ENCODE data around the gene CAMTA1.

CAMTA1 gene

DNA sequence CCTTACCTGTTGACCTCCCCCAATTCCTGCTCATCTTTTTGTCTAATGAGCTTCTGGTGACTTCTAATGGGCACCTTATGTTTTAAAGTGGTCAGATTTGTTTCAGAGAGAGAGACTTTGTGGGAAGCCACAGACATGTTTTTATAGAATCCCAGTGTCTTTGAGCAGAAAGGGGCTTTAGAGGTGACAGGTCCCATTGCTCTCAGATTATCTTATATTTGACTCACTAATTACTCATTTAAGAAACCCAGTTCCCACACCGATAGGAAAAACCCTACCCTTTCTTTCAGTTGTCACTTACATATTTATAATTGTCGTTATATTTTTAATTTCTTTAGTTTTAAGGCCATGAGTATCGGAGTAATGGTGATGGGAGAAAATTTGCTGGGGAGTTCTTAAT is 215.5 kb downstream of the CAMTA1 start:
- 0 out of 2 replicates have a peak, but pooled peaks cover 5% of the 10 kb centered on the region for H3K4me1 ChIP-seq (ENCODE audit: low read length)
- H4K20me1 ChIP-seq (ENCODE audit: insufficient read depth, low read length): no peaks in the 10 kb centered on the region
- TF ChIP-seq EZH2phosphoT487 (IDR thresholded peaks at IDR 0.05; ENCODE audit: low read length) (no peak), EZH2 (optimal IDR thresholded peaks at IDR 0.05; ENCODE audit: low read depth, low read length) (no peak)
- TF ChIP-seq, protein P1, sequence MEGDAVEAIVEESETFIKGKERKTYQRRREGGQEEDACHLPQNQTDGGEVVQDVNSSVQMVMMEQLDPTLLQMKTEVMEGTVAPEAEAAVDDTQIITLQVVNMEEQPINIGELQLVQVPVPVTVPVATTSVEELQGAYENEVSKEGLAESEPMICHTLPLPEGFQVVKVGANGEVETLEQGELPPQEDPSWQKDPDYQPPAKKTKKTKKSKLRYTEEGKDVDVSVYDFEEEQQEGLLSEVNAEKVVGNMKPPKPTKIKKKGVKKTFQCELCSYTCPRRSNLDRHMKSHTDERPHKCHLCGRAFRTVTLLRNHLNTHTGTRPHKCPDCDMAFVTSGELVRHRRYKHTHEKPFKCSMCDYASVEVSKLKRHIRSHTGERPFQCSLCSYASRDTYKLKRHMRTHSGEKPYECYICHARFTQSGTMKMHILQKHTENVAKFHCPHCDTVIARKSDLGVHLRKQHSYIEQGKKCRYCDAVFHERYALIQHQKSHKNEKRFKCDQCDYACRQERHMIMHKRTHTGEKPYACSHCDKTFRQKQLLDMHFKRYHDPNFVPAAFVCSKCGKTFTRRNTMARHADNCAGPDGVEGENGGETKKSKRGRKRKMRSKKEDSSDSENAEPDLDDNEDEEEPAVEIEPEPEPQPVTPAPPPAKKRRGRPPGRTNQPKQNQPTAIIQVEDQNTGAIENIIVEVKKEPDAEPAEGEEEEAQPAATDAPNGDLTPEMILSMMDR (IDR thresholded peaks at IDR 0.05; ENCODE audit: low read length): no peak
- H3K36me3 ChIP-seq (replicated peaks; ENCODE audit: insufficient read depth, low read length): no peaks in the 10 kb centered on the region
- no peak overlapping the region for H3K4me3 ChIP-seq (ENCODE audit: low read length)
- no peak overlapping the region for H3K4me2 ChIP-seq (ENCODE audit: low read depth, low read length)
- no peaks in the 10 kb centered on the region for H3F3A ChIP-seq (ENCODE audit: insufficient read depth, low read length)
- no peak overlapping the region for H2AFZ ChIP-seq (ENCODE audit: low read length)
- no peaks in the 10 kb centered on the region for H3K9me2 ChIP-seq (replicated peaks; ENCODE audit: insufficient read depth, low read length)
- peaks cover 50% of the 10 kb centered on the region for H3K27me3 ChIP-seq (replicated peaks; ENCODE audit: insufficient read depth, low read length)
- no peak for DNase-seq
- H3K27ac ChIP-seq (ENCODE audit: low read length): no peak overlapping the region
- no peak overlapping the region for H3K9ac ChIP-seq (ENCODE audit: low read length)
- H3K9me3 ChIP-seq (replicated peaks; ENCODE audit: insufficient read depth, low read length): no peaks in the 10 kb centered on the region
- H3K79me2 ChIP-seq (ENCODE audit: low read length): no peaks in the 10 kb centered on the region

DNA sequence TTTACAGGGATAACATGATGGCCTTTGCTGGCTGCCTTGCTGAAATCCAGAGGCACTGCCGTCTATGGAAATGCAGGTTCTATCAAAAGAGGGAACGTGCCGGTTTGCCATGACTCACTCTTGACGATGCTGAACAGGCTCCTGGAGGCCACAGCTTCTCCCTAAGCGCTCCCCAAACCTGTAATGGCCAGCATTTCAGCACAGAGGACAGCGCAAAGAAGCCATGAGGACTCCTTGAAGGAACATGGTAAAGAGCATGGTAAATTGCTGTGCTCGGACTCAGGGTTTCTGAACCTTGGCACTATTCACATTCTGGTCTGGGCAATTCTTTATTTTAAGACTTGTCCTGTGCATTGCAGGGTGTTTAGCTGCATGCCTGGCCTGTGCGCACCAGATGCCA is 217.5 kb downstream of the CAMTA1 start:
- no peak for TF ChIP-seq EZH2 (optimal IDR thresholded peaks at IDR 0.05; ENCODE audit: low read depth, low read length)
- TF ChIP-seq, protein P1 (IDR thresholded peaks at IDR 0.05; ENCODE audit: low read length): no peak
- TF ChIP-seq EZH2phosphoT487 (IDR thresholded peaks at IDR 0.05; ENCODE audit: low read length): no peak
- H3K9me2 ChIP-seq (replicated peaks; ENCODE audit: insufficient read depth, low read length): no peaks in the 10 kb centered on the region

DNA sequence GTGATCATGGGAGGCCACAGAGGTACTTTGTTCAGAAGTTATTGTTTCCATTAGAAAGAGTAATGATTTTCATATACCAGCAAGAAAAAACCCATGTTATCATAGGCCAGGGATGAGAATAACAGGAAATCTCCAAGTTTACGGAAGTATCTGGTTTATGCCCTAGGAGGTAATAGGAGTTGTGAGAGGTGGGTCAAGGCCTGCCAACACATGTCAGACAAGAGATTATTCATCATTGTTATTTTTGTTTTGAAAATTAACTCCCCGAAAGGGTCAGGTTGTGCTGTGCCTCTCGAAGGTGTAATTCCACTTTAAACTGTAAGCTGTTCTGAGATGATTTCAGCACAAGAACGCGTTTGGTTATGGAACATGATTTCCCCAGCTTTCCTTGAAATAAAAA is 218.4 kb downstream of the CAMTA1 start:
- Histone ChIP-seq H3K27me3 (replicated peaks; ENCODE audit: insufficient read depth, low read length) (peaks cover 67% of the 10 kb centered on the region), H3K4me2 (ENCODE audit: low read depth, low read length) (no peak overlapping the region), H3K4me3 (ENCODE audit: low read length) (no peak overlapping the region), H3K79me2 (ENCODE audit: low read length) (no peaks in the 10 kb centered on the region), H3K9me2 (replicated peaks; ENCODE audit: insufficient read depth, low read length) (no peaks in the 10 kb centered on the region), H3K4me1 (ENCODE audit: low read length) (no peaks in the 10 kb centered on the region), H4K20me1 (ENCODE audit: insufficient read depth, low read length) (no peaks in the 10 kb centered on the region), H3K36me3 (replicated peaks; ENCODE audit: insufficient read depth, low read length) (no peaks in the 10 kb centered on the region), H3K9me3 (replicated peaks; ENCODE audit: insufficient read depth, low read length) (no peaks in the 10 kb centered on the region), H3F3A (ENCODE audit: insufficient read depth, low read length) (no peaks in the 10 kb centered on the region), H3K27ac (ENCODE audit: low read length) (no peak overlapping the region), H2AFZ (ENCODE audit: low read length) (no peak overlapping the region), H3K9ac (ENCODE audit: low read length) (no peak overlapping the region)
- no peak for DNase-seq
- TF ChIP-seq EZH2phosphoT487 (IDR thresholded peaks at IDR 0.05; ENCODE audit: low read length): no peak

More for the DNA sequence above, 217.5 kb downstream of the CAMTA1 start:
- Histone ChIP-seq H3K27ac (ENCODE audit: low read length) (no peak overlapping the region), H3K79me2 (ENCODE audit: low read length) (no peaks in the 10 kb centered on the region), H3K9me3 (replicated peaks; ENCODE audit: insufficient read depth, low read length) (no peaks in the 10 kb centered on the region), H3K9ac (ENCODE audit: low read length) (no peak overlapping the region), H3K36me3 (replicated peaks; ENCODE audit: insufficient read depth, low read length) (no peaks in the 10 kb centered on the region), H2AFZ (ENCODE audit: low read length) (no peak overlapping the region), H3K27me3 (replicated peaks; ENCODE audit: insufficient read depth, low read length) (peaks cover 62% of the 10 kb centered on the region), H3F3A (ENCODE audit: insufficient read depth, low read length) (no peaks in the 10 kb centered on the region), H3K4me2 (ENCODE audit: low read depth, low read length) (no peak overlapping the region), H3K4me1 (ENCODE audit: low read length) (no peaks in the 10 kb centered on the region), H3K4me3 (ENCODE audit: low read length) (no peak overlapping the region), H4K20me1 (ENCODE audit: insufficient read depth, low read length) (no peaks in the 10 kb centered on the region)
- DNase-seq: no peak

DNA sequence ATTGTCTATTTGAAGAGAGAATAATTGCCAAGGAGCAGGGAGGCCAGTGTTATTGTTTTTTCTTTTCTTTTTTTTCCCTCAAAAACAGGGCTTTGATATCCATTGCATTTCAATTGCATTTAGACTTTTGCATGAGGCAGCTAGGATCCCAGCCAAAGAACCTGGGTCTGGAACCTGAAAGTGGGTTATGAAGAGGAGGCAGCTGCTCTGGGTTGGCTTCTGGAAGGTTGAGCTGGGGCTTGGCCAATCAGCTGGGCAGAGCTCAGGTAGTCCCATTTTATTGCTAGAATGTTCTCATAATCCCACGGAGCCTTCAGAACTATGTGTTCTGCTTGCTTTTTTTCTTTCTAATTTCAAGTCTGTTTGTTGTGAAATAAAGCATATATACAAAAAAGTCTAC is 218.9 kb downstream of the CAMTA1 start:
- Histone ChIP-seq H3K27ac (ENCODE audit: low read length) (no peak overlapping the region), H3K79me2 (ENCODE audit: low read length) (no peaks in the 10 kb centered on the region), H3K4me3 (ENCODE audit: low read length) (no peak overlapping the region), H3F3A (ENCODE audit: insufficient read depth, low read length) (no peaks in the 10 kb centered on the region), H3K9me3 (replicated peaks; ENCODE audit: insufficient read depth, low read length) (no peaks in the 10 kb centered on the region), H3K4me1 (ENCODE audit: low read length) (no peaks in the 10 kb centered on the region), H4K20me1 (ENCODE audit: insufficient read depth, low read length) (no peaks in the 10 kb centered on the region), H3K4me2 (ENCODE audit: low read depth, low read length) (no peak overlapping the region), H3K9me2 (replicated peaks; ENCODE audit: insufficient read depth, low read length) (no peaks in the 10 kb centered on the region), H3K27me3 (replicated peaks; ENCODE audit: insufficient read depth, low read length) (peaks cover 67% of the 10 kb centered on the region), H3K36me3 (replicated peaks; ENCODE audit: insufficient read depth, low read length) (no peaks in the 10 kb centered on the region), H3K9ac (ENCODE audit: low read length) (no peak overlapping the region), H2AFZ (ENCODE audit: low read length) (no peak overlapping the region)
- no peak for TF ChIP-seq EZH2 (optimal IDR thresholded peaks at IDR 0.05; ENCODE audit: low read depth, low read length)
- no peak for DNase-seq
